Astrocyte of the cerebellum (primary cell): Measurements from ENCODE around the gene RSPH10B.
A peak's percentile ranks its signal among the peaks of the same experiment; 100 is the strongest.
"Not testable (repeated sequence)": the region's sequence is repeated elsewhere in the genome, so short reads cannot be mapped to it uniquely, and the experiment has no call there.

Experiments
- DNase-seq: peaks from one replicate; pipeline ENCODE4 v3.0.0-alpha.2; 2011; ENCODE audit warnings: low read depth
- H3K4me3 ChIP-seq: 2 replicates; pipeline ENCODE4 v1.5.1; 2011; ENCODE audit warnings: mild to moderate bottlenecking, low read depth, low read length, moderate library complexity
- CTCF ChIP-seq: IDR thresholded peaks from 2 replicates; pipeline ENCODE4 v1.5.1; 2012; ENCODE audit warnings: low read length, low read depth, moderate library complexity, mild to moderate bottlenecking; ENCODE audit errors: missing control alignments
- in situ Hi-C: cut with HindIII; loops from 2 replicates; pipeline ENCODE4 v1.10.0; 2017; ENCODE audit warnings: low sequenced_read_pairs

RSPH10B gene

DNA sequence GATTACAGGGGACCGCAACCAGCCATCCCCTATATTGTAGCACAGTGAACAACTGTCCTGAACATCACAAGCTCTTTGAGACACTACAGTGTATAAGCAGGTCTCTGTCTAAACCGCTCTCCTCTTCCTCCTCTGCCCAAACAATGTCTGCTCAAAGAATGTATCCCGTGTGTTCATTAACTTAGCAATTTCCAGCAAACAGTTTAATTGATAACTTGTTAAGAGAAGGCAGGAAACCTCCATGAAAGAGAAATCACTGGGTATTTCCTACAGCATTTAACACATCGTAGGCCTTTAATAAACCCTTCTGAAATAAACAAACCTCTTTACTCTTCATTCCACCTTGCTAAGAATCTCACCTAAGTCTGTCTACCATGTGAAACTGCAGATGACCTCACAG is 36.9 kb upstream of the RSPH10B start:
- H3K4me3 ChIP-seq = no peak overlapping the region
- TF ChIP-seq CTCF = no peak
- in situ Hi-C loops = loop anchor here (10.0 kb wide), 1 partner anchor 107 kb away; no protein-coding TSS in a partner anchor
- DNase-seq = no peak

DNA sequence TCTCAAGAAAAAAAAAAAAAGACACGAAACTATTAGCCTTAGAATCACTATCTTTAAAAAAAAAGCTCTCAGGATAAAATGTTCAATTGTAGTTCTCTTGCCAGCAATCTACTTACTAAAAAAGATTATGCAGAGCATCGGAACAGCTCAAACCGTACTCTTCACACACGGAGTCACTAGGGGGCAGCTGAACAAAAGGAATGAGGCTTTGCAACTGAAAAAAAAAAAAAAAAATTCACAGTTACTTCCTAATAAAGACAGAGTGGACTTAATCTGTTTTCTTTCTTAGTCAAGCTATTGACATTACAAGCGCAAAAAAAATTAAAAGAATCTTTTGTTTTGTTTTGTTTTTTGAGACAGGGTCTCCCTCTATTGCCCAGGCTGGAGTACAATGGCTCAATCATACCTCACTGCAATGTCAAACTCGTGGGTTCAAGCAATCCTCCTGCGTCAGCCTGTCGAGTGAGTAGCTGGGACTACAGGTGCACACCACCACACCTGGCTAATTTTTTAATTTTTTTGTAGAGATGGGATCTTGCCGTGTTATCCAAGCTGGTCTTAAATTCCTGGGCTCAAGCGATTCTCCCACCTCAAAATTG is 26.8 kb upstream of the RSPH10B start:
- no peak overlapping the region for H3K4me3 ChIP-seq
- peak; percentile 70 for TF ChIP-seq CTCF
- peak; percentile 57 for DNase-seq
- in situ Hi-C loops = no loop called here

- H3K4me3 ChIP-seq, DNase-seq, in situ Hi-C loops: not testable (repeated sequence)
Observed at GRCh38 chr7:5987061-5987460, 16.6 kb upstream of the RSPH10B start.

DNA sequence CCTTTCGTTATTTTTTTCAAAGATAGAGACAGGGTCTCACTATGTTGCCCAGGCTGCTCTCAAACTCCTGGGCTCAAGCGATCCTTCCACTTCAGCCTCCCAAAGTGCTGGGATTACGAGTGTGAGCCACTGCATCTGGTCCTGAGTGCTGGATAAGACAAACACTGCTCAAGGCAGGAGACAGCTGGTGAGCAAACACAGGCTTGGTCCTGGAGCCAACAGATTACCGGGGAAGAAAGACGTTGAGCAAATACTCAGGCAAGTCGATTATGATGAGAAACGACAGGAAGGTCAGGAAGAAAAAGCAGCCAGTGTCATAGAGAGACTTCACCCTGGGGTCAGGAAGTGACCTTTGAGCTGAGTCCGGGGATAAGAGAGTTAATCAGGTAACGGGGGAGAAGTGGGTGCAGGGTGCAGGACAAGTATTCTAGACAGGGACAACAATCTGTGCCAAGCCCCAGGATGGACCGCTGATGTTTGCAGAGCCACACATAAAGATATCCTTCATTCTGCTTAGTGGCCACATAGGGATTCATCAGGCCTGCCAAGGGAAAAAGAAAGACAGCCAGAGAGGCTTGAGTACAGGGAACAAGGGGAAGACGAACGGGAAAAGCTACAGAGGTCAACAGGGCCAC is 9.3 kb upstream of the RSPH10B start:
- H3K4me3 ChIP-seq, in situ Hi-C loops, DNase-seq: not testable (repeated sequence)

- in situ Hi-C loops, DNase-seq, H3K4me3 ChIP-seq: not testable (repeated sequence)
Observed at GRCh38 chr7:5973580-5973979, 3.1 kb upstream of the RSPH10B start.

DNA sequence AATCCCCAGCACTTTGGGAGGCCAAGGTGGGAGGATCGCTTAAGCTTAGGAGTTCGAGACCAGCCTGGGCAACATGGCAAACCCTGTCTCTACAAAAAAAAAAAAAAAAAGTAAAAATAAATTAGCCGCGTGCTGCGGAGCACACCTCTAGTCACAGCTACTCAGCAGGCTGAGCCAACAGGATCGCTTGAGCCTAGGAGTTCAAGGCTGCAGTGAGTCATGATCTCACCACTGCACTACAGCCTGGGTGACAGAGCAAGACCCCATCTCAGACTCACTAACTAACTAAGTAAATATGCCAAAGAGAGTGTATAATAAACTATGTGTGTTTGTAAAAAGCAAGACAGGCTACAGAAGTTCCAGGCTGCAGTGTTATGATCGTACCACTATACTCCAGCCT is 6.7 kb downstream of the RSPH10B start:
- H3K4me3 ChIP-seq, DNase-seq, in situ Hi-C loops: not testable (repeated sequence)

GRCh38 chr7:5963205-5963604 is 7.3 kb downstream of the RSPH10B start:
- DNase-seq, H3K4me3 ChIP-seq, in situ Hi-C loops: not testable (repeated sequence)

- in situ Hi-C loops, DNase-seq, H3K4me3 ChIP-seq: not testable (repeated sequence)
Observed at GRCh38 chr7:5934945-5935450, 35.5 kb downstream of the RSPH10B start.

DNA sequence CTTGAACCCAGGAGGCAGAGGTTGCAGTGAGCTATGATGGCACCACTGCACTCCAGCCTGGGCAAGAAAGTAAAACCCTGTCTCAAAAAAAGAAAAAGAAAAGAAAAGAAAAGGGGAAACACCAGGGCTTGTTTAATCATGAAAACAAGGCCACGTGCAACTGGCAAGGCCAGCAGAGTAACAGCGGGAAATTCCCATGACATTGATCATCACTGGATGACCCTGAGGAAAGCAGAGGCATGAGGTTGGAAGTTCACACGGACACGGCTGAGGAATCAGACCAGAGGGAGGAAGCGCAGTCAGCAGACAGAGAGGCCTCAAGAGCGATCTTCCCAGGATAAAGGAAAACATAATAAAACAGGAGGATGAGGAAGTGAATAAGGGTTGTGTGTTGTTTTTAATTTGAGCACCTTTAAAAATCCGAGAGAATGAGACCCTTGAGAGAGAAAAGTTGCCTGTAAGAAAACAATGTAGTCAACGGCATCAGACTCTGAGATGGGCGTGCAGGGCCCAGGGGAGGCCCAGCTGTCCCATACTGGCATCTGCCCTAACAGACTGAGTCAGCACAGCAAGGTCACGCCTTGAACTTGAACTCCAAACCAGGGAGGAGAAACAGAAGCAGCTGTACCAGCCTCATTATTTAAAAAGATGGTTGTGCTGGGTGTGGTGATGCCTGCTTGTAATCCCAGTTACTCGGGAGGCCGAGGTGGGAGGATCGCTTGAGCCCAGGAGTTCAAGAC is 38.4 kb downstream of the RSPH10B start:
- DNase-seq, in situ Hi-C loops, H3K4me3 ChIP-seq: not testable (repeated sequence)

DNA sequence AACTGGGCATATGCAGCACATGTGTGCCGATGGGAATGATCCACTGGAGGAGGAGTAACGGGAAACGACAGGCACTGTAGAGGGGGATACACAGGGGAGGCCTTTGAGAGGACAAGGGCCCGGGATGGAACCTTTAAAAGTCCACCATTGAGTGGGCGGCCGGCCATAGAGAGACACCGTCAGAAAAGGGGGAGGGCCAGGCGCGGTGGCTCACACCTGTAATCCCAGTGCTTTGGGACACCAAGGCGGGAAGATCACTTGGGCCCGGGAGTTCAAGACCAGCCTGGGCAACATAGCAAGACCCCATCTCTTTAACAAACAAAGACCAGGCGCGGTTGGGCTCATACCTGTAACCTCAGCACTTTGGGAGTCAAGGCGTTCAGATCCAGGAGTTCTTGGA is 39.2 kb downstream of the RSPH10B start:
- DNase-seq, H3K4me3 ChIP-seq, in situ Hi-C loops: not testable (repeated sequence)

GRCh38 chr7:5930290-5930689 is 40.2 kb downstream of the RSPH10B start:
- DNase-seq, H3K4me3 ChIP-seq, in situ Hi-C loops: not testable (repeated sequence)

- DNase-seq, H3K4me3 ChIP-seq, in situ Hi-C loops: not testable (repeated sequence)
Observed at GRCh38 chr7:5926263-5926870, 44.1 kb downstream of the RSPH10B start.

- DNase-seq, H3K4me3 ChIP-seq, in situ Hi-C loops: not testable (repeated sequence)
Observed at GRCh38 chr7:5924630-5925029, 45.9 kb downstream of the RSPH10B start.

DNA sequence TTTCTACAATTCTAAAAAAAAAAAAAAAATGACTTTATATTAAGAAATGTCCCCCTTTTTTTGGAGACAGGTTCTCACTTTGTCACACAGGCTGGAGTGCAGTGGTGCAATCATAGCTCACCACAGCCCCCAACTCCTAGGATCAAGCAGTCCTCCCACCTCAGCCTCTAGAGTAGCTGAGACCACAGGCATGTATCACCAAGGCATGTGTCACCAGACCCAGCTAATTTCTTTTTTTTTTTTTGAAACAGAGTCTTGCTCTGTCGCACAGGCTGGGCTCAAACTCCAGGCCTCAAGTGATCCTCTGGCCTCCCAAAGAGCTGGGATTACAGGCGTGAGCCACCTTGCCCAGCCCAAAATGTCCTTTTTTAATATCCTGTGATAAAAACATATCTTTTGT is 46.3 kb downstream of the RSPH10B start:
- in situ Hi-C loops = not testable (repeated sequence)

GRCh38 chr7:5916529-5916928 is 54.0 kb downstream of the RSPH10B start:
- in situ Hi-C loops, H3K4me3 ChIP-seq, DNase-seq: not testable (repeated sequence)

More for the DNA sequence above, 46.3 kb downstream of the RSPH10B start:
- not testable (repeated sequence) for DNase-seq, H3K4me3 ChIP-seq
